ENCODE data around the gene KIAA0513.

DNA sequence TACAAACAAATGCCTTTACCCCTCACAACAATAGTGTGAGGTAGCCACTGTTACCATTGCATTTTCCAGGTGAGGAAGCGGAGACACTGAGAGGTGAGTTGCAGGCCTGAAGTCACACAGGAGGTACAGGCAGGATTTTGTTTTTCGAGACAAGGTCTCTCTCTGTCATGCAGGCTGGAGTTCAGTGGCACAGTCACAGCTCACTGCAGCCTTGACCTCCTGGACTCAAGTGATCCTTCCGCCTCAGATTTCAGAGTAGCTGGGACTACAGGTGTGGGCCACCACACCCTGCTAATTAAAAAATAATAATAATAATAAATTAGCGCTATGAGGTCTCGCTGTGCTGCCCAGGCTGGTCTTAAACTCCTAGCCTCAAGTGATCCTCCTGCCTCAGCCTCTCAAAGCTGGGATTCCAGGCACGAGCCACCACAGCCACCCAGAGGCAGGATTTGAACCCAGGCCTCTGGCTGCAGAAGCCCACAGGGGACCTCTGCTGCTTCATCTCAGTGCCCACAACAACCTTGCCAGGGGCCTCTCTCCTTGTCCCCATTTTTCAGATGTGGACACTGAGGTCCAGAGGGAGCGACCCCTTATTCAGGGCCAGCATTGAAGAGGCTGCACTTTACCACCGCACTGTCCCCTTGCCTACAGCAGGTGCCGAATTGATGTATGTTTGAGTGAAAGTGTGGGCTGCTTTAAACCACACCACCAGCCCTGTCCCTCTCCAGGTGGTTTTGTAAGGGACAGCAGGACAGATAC is 100.7 kb downstream of the KIAA0513 start:
- TF ChIP-seq, protein P1, sequence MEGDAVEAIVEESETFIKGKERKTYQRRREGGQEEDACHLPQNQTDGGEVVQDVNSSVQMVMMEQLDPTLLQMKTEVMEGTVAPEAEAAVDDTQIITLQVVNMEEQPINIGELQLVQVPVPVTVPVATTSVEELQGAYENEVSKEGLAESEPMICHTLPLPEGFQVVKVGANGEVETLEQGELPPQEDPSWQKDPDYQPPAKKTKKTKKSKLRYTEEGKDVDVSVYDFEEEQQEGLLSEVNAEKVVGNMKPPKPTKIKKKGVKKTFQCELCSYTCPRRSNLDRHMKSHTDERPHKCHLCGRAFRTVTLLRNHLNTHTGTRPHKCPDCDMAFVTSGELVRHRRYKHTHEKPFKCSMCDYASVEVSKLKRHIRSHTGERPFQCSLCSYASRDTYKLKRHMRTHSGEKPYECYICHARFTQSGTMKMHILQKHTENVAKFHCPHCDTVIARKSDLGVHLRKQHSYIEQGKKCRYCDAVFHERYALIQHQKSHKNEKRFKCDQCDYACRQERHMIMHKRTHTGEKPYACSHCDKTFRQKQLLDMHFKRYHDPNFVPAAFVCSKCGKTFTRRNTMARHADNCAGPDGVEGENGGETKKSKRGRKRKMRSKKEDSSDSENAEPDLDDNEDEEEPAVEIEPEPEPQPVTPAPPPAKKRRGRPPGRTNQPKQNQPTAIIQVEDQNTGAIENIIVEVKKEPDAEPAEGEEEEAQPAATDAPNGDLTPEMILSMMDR (IDR thresholded peaks at IDR 0.05; ENCODE audit: borderline replicate concordance, extremely low read depth, low read length, poor library complexity, severe bottlenecking), result no peak
- TF ChIP-seq EZH2 (IDR thresholded peaks at IDR 0.05; ENCODE audit: borderline replicate concordance, low read depth, low read length, severe bottlenecking), result no peak

Data from DND-41 (cell line).